Spleen (tissue), 11 donors: ENCODE results near the gene CRACR2A. TPM values are rescaled to one million over a fixed set of nuclear protein-coding genes. Genes with fewer than 3 reads are reported as not detected.

Experiments used
- DNase-seq: peaks from one replicate; pipeline ENCODE4 v3.0.0-alpha.2; 2020
- H3K27ac ChIP-seq, 8 donors: fragments of 200-600 bp; sonication (generic) in 7 of 8; 1 replicate in 4 of 8; 2 replicates in 4 of 8; pipeline versions ENCODE4 v1.5.0 to v1.8.0; 2016 to 2021; ENCODE audit warnings: inconsistent platforms in 4 of 8, mild to moderate bottlenecking in 4 of 8, moderate library complexity in 1 of 8
- H3K27me3 ChIP-seq, 7 donors: fragments of 200-600 bp; sonication (generic) in 6 of 7; replicated peaks in 1 of 7; 1 replicate in 4 of 7; 2 replicates in 3 of 7; pipeline versions ENCODE4 v1.5.0 to v1.8.0; 2016 to 2021; ENCODE audit warnings: inconsistent platforms in 3 of 7, mild to moderate bottlenecking in 1 of 7
- H3K36me3 ChIP-seq, 6 donors: fragments of 200-600 bp; sonication (generic) in 5 of 6; 1 replicate in 4 of 6; 2 replicates in 2 of 6; pipeline versions ENCODE4 v1.5.0 to v1.8.0; 2016 to 2021; ENCODE audit warnings: inconsistent platforms in 2 of 6
- H3K4me1 ChIP-seq, 6 donors: fragments of 200-600 bp; sonication (generic) in 5 of 6; 1 replicate in 3 of 6; 2 replicates in 3 of 6; pipeline versions ENCODE4 v1.5.0 to v1.8.0; 2016 to 2021; ENCODE audit warnings: inconsistent platforms in 3 of 6
- H3K4me3 ChIP-seq, 8 donors: fragments of 200-600 bp; sonication (generic) in 7 of 8; 1 replicate in 4 of 8; 2 replicates in 4 of 8; pipeline versions ENCODE4 v1.5.0 to v1.8.0; 2016 to 2021; ENCODE audit warnings: inconsistent platforms in 4 of 8, mild to moderate bottlenecking in 4 of 8, moderate library complexity in 2 of 8
- H3K9me3 ChIP-seq, 8 donors: fragments of 200-600 bp; sonication (generic) in 7 of 8; 1 replicate in 4 of 8; 2 replicates in 4 of 8; pipeline versions ENCODE4 v1.5.0 to v1.8.0; 2016 to 2021; ENCODE audit warnings: inconsistent platforms in 4 of 8
- POLR2A ChIP-seq, 3 donors: fragments of 450-650 bp; IDR thresholded peaks; one replicate each; pipeline ENCODE4 v1.5.1; 2017; ENCODE audit warnings: antibody characterized with exemption in 3 of 3, mild to moderate bottlenecking in 1 of 3
- POLR2AphosphoS5 ChIP-seq, 3 donors: sonication (generic); formaldehyde crosslinking; IDR thresholded peaks; one replicate each; pipeline ENCODE4 v1.5.1; 2017; ENCODE audit warnings: antibody characterized with exemption in 3 of 3
- WGBS, 5 donors: extraction: QIAGEN DNeasy Blood & Tissue Kit in 3 of 5; methylation state at CpG; one replicate each; pipeline versions ENCODE4 v1.1.5 to v1.1.7; 2013 to 2018; 5-methylcytosine and 5-hydroxymethylcytosine counted together
- intact Hi-C: fragments of 100-400 bp; cut with DNase I; formaldehyde crosslinking; loops from one replicate; pipeline ENCODE4 v1.15.0; 2023; ENCODE audit warnings: low total_unique reads
- polyA plus RNA-seq, 3 donors: library from polyadenylated mRNA; stranded (reverse); fragments of 200-250 nt; gene quantifications; one replicate each; pipeline ENCODE4 v1.2.1, GENCODE V29; 2013
- total RNA-seq, 7 donors: library from RNA; depleted of rRNA in 3 of 7; stranded (reverse); fragments of >200 nt in 3 of 7; fragmentation: NEBNext Ultra II Directional in 4 of 7; extraction: Animal tissue kit (Norgen Biotek cat#: 25700) in 4 of 7; gene quantifications; one replicate each; pipeline versions ENCODE4 v1.1.0 to v1.2.1, GENCODE V29; 2016 to 2021
- TF ChIP-seq, protein P1 (sequence below), 11 experiments: fragments of 200-600 bp in 7 of 11; fragments of 450-650 bp in 4 of 11; sonication (generic) in 4 of 11; IDR thresholded peaks in 8 of 11; conservative IDR thresholded peaks in 3 of 11; 1 replicate in 7 of 11; 2 replicates in 4 of 11; pipeline versions ENCODE4 v1.4.0 to v1.8.0; 2016 to 2021; ENCODE audit warnings: antibody characterized with exemption in 11 of 11, inconsistent platforms in 4 of 11, mild to moderate bottlenecking in 1 of 11
- donor health status: healthy with polysubstance abuse.
- donor health status: DM: no; HTN: no; CAD: no; lungs with moderate emphysema.
- donor health status: DM: no; HTN: no; CAD: no.
- donor health status: Bipolar disorder and iron deficiency.
- donor health status: healthy.
- donor health status: DM: no; HTN: no; CAD: no.
- donor health status: DM: yes; HTN: yes; CAD: no.

CRACR2A gene
- total and polyA plus RNA-seq, 10 donors = 3.3 to 27.6 (median 21.1) TPM

DNA sequence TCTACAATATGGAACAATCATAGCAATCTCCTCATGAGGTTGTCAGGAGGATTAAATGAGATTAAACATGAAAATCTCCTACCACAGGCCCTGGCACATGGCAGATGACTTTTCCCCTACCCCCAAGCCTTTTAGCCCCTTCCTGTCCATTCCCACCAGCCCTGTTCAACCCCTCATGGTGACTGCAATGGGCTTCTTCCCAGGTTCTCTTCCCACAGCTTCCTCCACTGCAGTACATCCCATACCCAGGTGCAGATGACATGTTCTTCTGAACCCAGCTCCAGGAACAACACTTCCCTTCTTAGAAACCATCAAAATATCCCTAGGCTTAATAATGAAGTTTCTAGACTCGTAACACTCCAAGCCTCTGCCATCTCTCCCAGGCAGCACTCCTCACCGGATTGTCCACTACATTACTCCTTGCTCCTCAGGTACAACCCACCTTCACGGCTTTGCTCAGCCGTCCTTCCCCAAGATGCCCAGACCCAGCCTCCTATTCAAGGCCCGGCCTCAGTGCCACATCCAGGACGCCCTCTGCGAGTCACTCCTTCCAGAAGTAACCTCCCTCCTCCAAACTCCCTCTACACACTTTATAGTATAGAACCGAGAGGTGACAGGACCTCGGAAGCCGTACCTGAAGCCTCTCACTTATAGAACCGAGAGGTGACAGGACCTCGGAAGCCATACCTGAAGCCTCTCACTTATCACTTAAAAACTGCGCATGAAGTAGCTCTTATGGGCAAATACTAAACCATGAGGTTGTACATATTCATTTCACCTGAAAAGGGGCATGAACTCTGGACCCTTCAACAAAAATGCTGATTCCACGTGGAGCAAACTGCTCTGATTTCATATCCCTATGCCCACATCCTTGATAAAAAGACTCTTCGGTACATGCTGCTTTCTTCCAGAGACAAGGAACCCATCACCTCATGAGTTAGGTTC, 1.5 kb downstream of the CRACR2A start:
- 82 to 89% (median 85%) methylated on average over 15 of the region's 15 CpGs for WGBS, 5 donors
- intact Hi-C loops = no loop called here
- peaks cover 0 to 8% (median 1%) of the 10 kb centered on the region in 8 donors for H3K9me3 ChIP-seq
- H3K36me3 ChIP-seq = peaks cover 0 to 20% (median 4%) of the 10 kb centered on the region in 6 donors
- H3K27ac ChIP-seq = peak overlapping the region in 7 of 8 donors; percentile 20 to 96 (median 91)
- H3K4me3 ChIP-seq = peak overlapping the region in 6 of 8 donors; percentile 61 to 75 (median 71)
- H3K27me3 ChIP-seq = no peaks in the 10 kb centered on the region
- no peak for TF ChIP-seq POLR2A (IDR thresholded peaks at IDR 0.05)
- TF ChIP-seq, protein P1, sequence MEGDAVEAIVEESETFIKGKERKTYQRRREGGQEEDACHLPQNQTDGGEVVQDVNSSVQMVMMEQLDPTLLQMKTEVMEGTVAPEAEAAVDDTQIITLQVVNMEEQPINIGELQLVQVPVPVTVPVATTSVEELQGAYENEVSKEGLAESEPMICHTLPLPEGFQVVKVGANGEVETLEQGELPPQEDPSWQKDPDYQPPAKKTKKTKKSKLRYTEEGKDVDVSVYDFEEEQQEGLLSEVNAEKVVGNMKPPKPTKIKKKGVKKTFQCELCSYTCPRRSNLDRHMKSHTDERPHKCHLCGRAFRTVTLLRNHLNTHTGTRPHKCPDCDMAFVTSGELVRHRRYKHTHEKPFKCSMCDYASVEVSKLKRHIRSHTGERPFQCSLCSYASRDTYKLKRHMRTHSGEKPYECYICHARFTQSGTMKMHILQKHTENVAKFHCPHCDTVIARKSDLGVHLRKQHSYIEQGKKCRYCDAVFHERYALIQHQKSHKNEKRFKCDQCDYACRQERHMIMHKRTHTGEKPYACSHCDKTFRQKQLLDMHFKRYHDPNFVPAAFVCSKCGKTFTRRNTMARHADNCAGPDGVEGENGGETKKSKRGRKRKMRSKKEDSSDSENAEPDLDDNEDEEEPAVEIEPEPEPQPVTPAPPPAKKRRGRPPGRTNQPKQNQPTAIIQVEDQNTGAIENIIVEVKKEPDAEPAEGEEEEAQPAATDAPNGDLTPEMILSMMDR (IDR thresholded peaks at IDR 0.05 in 8 of 11, conservative IDR thresholded peaks at IDR 0.05 in 3 of 11) = no peak
- no peak for TF ChIP-seq POLR2AphosphoS5 (IDR thresholded peaks at IDR 0.05)
- H3K4me1 ChIP-seq = peaks cover 5 to 62% (median 37%) of the 10 kb centered on the region in 6 donors
- DNase-seq = peak; percentile 78

DNA sequence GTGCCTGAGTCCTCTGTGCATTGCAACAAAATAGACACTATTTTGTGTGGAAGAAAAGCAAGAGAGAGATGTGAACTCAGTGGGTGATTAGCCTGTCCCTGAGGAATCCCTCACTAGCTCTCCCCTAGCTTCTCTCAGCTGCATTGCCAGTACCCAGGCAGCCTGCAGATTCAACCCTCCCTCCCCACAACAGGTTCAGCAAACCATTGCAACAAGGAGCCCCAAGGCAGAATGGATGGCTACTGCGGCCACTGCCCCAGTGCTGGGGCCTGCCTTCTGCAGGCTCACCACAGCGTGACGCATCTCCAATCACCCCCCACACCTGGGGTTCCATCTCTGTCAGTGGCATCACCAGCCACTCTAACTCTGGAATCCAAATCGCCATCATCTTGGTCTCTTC, 2.3 kb downstream of the CRACR2A start:
- H3K27me3 ChIP-seq = no peaks in the 10 kb centered on the region
- H3K9me3 ChIP-seq = peaks cover 0 to 11% (median 4%) of the 10 kb centered on the region in 8 donors
- H3K4me3 ChIP-seq = no peak overlapping the region
- TF ChIP-seq POLR2AphosphoS5 (IDR thresholded peaks at IDR 0.05) (no peak), POLR2A (IDR thresholded peaks at IDR 0.05) (no peak)
- TF ChIP-seq, protein P1 (IDR thresholded peaks at IDR 0.05 in 8 of 11, conservative IDR thresholded peaks at IDR 0.05 in 3 of 11) = no peak
- peaks cover 0 to 27% (median 5%) of the 10 kb centered on the region in 6 donors for H3K36me3 ChIP-seq
- 95 to 100% (median 95%) methylated on average over 3 of the region's 4 CpGs for WGBS, 5 donors
- peaks cover 5 to 62% (median 37%) of the 10 kb centered on the region in 6 donors for H3K4me1 ChIP-seq
- intact Hi-C loops = no loop called here
- DNase-seq = no peak
- H3K27ac ChIP-seq = peak overlapping the region in 3 of 8 donors; percentile 91 to 96 (median 94)

DNA sequence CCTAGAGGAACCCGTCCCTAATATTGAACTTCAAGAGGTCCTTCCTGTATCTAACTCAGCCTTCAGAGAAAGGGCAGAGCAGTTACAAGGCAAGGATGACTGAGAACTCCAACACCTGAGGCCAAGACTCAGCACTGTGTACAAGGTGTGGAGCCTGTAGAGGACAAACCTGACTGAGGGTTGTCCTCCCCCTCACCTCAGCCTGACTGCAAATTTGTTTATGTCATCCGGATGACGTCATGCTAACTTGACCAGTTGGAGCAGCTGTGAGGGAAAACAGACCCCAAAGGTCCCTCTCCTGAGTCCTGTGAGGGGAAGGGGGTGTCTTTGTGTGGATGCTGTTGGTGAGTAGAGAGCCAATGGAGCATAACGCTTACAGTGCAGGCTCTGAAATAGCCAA, 4.3 kb downstream of the CRACR2A start:
- DNase-seq = no peak
- Histone ChIP-seq H3K4me1 (peaks cover 3 to 64% (median 28%) of the 10 kb centered on the region in 6 donors), H3K36me3 (peaks cover 0 to 32% (median 5%) of the 10 kb centered on the region in 6 donors), H3K27ac (no peak overlapping the region), H3K4me3 (no peak overlapping the region), H3K9me3 (peaks cover 0 to 11% (median 4%) of the 10 kb centered on the region in 8 donors), H3K27me3 (no peaks in the 10 kb centered on the region)
- TF ChIP-seq POLR2AphosphoS5 (IDR thresholded peaks at IDR 0.05) (no peak), POLR2A (IDR thresholded peaks at IDR 0.05) (no peak)
- TF ChIP-seq, protein P1 (IDR thresholded peaks at IDR 0.05 in 8 of 11, conservative IDR thresholded peaks at IDR 0.05 in 3 of 11) = no peak
- intact Hi-C loops = no loop called here
- WGBS, 5 donors = 77 to 87% (median 83%) methylated on average over 4 of the region's 4 CpGs
